SU-DHL-6 (cell line): ENCODE measurements around the gene PMM2.

Source experiments
- EZH2phosphoT487 ChIP-seq: fragments of 200-600 bp; sonication (generic), shearing (Covaris generic); conservative IDR thresholded peaks from 2 replicates; pipeline ENCODE4 v1.6.1; 2018; ENCODE audit warnings: mild to moderate bottlenecking, antibody characterized with exemption, low read length, moderate library complexity, mixed read lengths
- TF ChIP-seq, protein P1 (sequence below): fragments of 200-600 bp; sonication (generic); IDR thresholded peaks from one replicate; pipeline ENCODE4 v1.5.1; 2017; ENCODE audit warnings: antibody characterized with exemption, mild to moderate bottlenecking, low read length, moderate library complexity; ENCODE audit not compliant: insufficient read depth, poor library complexity, severe bottlenecking

GRCh38 chr16:8849411-8850011 is 51.9 kb downstream of the PMM2 start:
- TF ChIP-seq, protein P1, sequence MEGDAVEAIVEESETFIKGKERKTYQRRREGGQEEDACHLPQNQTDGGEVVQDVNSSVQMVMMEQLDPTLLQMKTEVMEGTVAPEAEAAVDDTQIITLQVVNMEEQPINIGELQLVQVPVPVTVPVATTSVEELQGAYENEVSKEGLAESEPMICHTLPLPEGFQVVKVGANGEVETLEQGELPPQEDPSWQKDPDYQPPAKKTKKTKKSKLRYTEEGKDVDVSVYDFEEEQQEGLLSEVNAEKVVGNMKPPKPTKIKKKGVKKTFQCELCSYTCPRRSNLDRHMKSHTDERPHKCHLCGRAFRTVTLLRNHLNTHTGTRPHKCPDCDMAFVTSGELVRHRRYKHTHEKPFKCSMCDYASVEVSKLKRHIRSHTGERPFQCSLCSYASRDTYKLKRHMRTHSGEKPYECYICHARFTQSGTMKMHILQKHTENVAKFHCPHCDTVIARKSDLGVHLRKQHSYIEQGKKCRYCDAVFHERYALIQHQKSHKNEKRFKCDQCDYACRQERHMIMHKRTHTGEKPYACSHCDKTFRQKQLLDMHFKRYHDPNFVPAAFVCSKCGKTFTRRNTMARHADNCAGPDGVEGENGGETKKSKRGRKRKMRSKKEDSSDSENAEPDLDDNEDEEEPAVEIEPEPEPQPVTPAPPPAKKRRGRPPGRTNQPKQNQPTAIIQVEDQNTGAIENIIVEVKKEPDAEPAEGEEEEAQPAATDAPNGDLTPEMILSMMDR = no peak
- TF ChIP-seq EZH2phosphoT487 = no peak
